KMS-11 (cell line): ENCODE measurements around the gene DMBT1.
"Not testable (repeated sequence)": the region's sequence is repeated elsewhere in the genome, so short reads cannot be mapped to it uniquely, and the experiment has no call there.

ENCODE experiments used
- H2AFZ ChIP-seq: fragments of 200-600 bp; sonication (generic); 2 replicates; pipeline ENCODE4 v1.6.1; 2016; ENCODE audit warnings: antibody characterized with exemption, mixed run types, low read depth
- H3K27ac ChIP-seq: fragments of 200-600 bp; sonication (generic); 2 replicates; pipeline ENCODE4 v1.6.1; 2016; ENCODE audit warnings: mild to moderate bottlenecking, mixed run types
- H3K27me3 ChIP-seq: fragments of 200-600 bp; sonication (generic); 2 replicates; pipeline ENCODE4 v1.6.1; 2017; ENCODE audit warnings: mild to moderate bottlenecking, low read depth, mixed run types, moderate library complexity; ENCODE audit not compliant: insufficient read depth
- H3K36me3 ChIP-seq: fragments of 200-600 bp; sonication (generic); 2 replicates; pipeline ENCODE4 v1.6.1; 2017; ENCODE audit warnings: mild to moderate bottlenecking, mixed run types; ENCODE audit not compliant: insufficient read depth
- H3K4me1 ChIP-seq: fragments of 200-600 bp; sonication (generic); 2 replicates; pipeline ENCODE4 v1.6.1; 2016; ENCODE audit warnings: mild to moderate bottlenecking, low read depth, mixed run types; ENCODE audit not compliant: poor library complexity, severe bottlenecking
- H3K4me2 ChIP-seq: fragments of 200-600 bp; sonication (generic); 2 replicates; pipeline ENCODE4 v1.7.0; 2016; ENCODE audit warnings: mild to moderate bottlenecking, mixed run types
- H3K4me3 ChIP-seq: fragments of 200-600 bp; sonication (generic); IDR thresholded peaks from 2 replicates; pipeline ENCODE4 v1.6.1; 2017; ENCODE audit warnings: low read depth, low read length, mixed read lengths; ENCODE audit not compliant: insufficient read depth
- H3K79me2 ChIP-seq: fragments of 200-600 bp; sonication (generic); 2 replicates; pipeline ENCODE4 v1.6.1; 2016; ENCODE audit warnings: low read depth, mixed run types; ENCODE audit not compliant: insufficient read depth
- H3K9ac ChIP-seq: fragments of 200-600 bp; sonication (generic); 2 replicates; pipeline ENCODE4 v1.6.1; 2016; ENCODE audit warnings: mild to moderate bottlenecking, mixed run types
- H4K20me1 ChIP-seq: fragments of 200-600 bp; sonication (generic); 2 replicates; pipeline ENCODE4 v1.6.1; 2016; ENCODE audit warnings: mild to moderate bottlenecking, mixed run types; ENCODE audit not compliant: insufficient read depth
- CTCF ChIP-seq: fragments of 200-600 bp; sonication (generic); conservative IDR thresholded peaks from 2 replicates; pipeline ENCODE4 v1.6.1; 2017; ENCODE audit warnings: low read depth, mild to moderate bottlenecking, antibody characterized with exemption, low read length, moderate library complexity, mixed read lengths

Gene DMBT1

GRCh38 chr10:122591736-122592135 is 31.2 kb downstream of the DMBT1 start:
- no peak overlapping the region for H3K4me2 ChIP-seq
- H3K36me3 ChIP-seq, result no peaks in the 10 kb centered on the region
- H3K79me2 ChIP-seq, result no peaks in the 10 kb centered on the region
- no peak overlapping the region for H3K4me3 ChIP-seq
- no peak overlapping the region for H2AFZ ChIP-seq
- H3K27me3 ChIP-seq, result no peaks in the 10 kb centered on the region
- no peak overlapping the region for H3K27ac ChIP-seq
- H3K4me1 ChIP-seq, result no peaks in the 10 kb centered on the region
- H3K9ac ChIP-seq, result no peak overlapping the region
- no peak for TF ChIP-seq CTCF
- H4K20me1 ChIP-seq, result no peaks in the 10 kb centered on the region

GRCh38 chr10:122592161-122592560 is 31.6 kb downstream of the DMBT1 start:
- TF ChIP-seq CTCF, result no peak
- H4K20me1 ChIP-seq, result no peaks in the 10 kb centered on the region
- no peak overlapping the region for H3K4me2 ChIP-seq
- H3K27me3 ChIP-seq, result no peaks in the 10 kb centered on the region
- no peaks in the 10 kb centered on the region for H3K36me3 ChIP-seq
- H3K4me3 ChIP-seq, result no peak overlapping the region
- H3K4me1 ChIP-seq, result no peaks in the 10 kb centered on the region
- H2AFZ ChIP-seq, result no peak overlapping the region
- H3K79me2 ChIP-seq, result no peaks in the 10 kb centered on the region
- no peak overlapping the region for H3K27ac ChIP-seq
- no peak overlapping the region for H3K9ac ChIP-seq

- no peak for TF ChIP-seq CTCF
- Histone ChIP-seq H4K20me1 (no peaks in the 10 kb centered on the region), H3K4me2 (no peak overlapping the region), H3K27me3 (no peaks in the 10 kb centered on the region), H3K79me2 (no peaks in the 10 kb centered on the region), H3K36me3 (no peaks in the 10 kb centered on the region), H3K27ac (no peak overlapping the region), H2AFZ (no peak overlapping the region), H3K9ac (no peak overlapping the region), H3K4me1 (no peaks in the 10 kb centered on the region), H3K4me3 (no peak overlapping the region)
Observed at GRCh38 chr10:122617476-122618270, 57.1 kb downstream of the DMBT1 start.

GRCh38 chr10:122618461-122619165 is 58.1 kb downstream of the DMBT1 start:
- Histone ChIP-seq H3K4me3 (no peak overlapping the region), H3K9ac (no peak overlapping the region), H4K20me1 (no peaks in the 10 kb centered on the region), H3K4me2 (no peak overlapping the region), H3K36me3 (no peaks in the 10 kb centered on the region), H3K4me1 (no peaks in the 10 kb centered on the region), H3K27ac (no peak overlapping the region), H2AFZ (no peak overlapping the region), H3K27me3 (no peaks in the 10 kb centered on the region), H3K79me2 (no peaks in the 10 kb centered on the region)
- TF ChIP-seq CTCF, result no peak

- not testable (repeated sequence) for H3K79me2 ChIP-seq, H3K27ac ChIP-seq, H3K36me3 ChIP-seq, H3K4me2 ChIP-seq, H3K9ac ChIP-seq, H2AFZ ChIP-seq, H4K20me1 ChIP-seq, H3K4me1 ChIP-seq, H3K27me3 ChIP-seq, H3K4me3 ChIP-seq
Observed at GRCh38 chr10:122620961-122621360, 60.4 kb downstream of the DMBT1 start.
